ENCODE data around the gene NFIA. TPM values are rescaled to one million over a fixed set of nuclear protein-coding genes. Genes with fewer than 3 reads are reported as not detected.

NFIA gene
- total RNA-seq, 1 experiment from 2014 or later: 38.6 TPM

- no peak overlapping the region for H3K4me3 Mint-ChIP-seq (ENCODE audit: low read depth, unreplicated experiment)
- TF ChIP-seq CTCF (IDR thresholded peaks at IDR 0.05; ENCODE audit: unreplicated experiment): no peak
Measured at GRCh38 chr1:61089338-61089737, 7.0 kb downstream of the NFIA start.

GRCh38 chr1:61089741-61090140 lies 7.4 kb downstream of the NFIA start:
- H3K9me3 Mint-ChIP-seq (ENCODE audit: low read depth, unreplicated experiment): no peaks in the 10 kb centered on the region
- peaks cover 15% of the 10 kb centered on the region for H3K36me3 Mint-ChIP-seq (ENCODE audit: insufficient read depth, unreplicated experiment)
- H3K27ac Mint-ChIP-seq (ENCODE audit: unreplicated experiment): peak overlapping the region; percentile 34
- intact Hi-C loops (cut with micrococcal nuclease; ENCODE audit: unreplicated experiment): loop anchor here (5.0 to 10.0 kb wide), 2 partner anchors 135 to 198 kb away; no protein-coding TSS in a partner anchor
- H3K27me3 Mint-ChIP-seq (ENCODE audit: unreplicated experiment): no peaks in the 10 kb centered on the region
- DNase-seq: no peak
- TF ChIP-seq CTCF (IDR thresholded peaks at IDR 0.05; ENCODE audit: unreplicated experiment): no peak
- BruUV-seq (replicated peaks): no TSS peak
- peaks cover 29% of the 10 kb centered on the region for H3K4me1 Mint-ChIP-seq (ENCODE audit: low read depth, unreplicated experiment)
- CTCF ChIA-PET: interaction anchor here (0.6 kb wide), 2 partner anchors 363 to 669 kb away, joined by 4 to 6 read pairs; no protein-coding TSS in a partner anchor
- H3K4me3 Mint-ChIP-seq (ENCODE audit: low read depth, unreplicated experiment): no peak overlapping the region

More at GRCh38 chr1:61089338-61089737, 7.0 kb downstream of the NFIA start:
- DNase-seq: no peak
- peaks cover 15% of the 10 kb centered on the region for H3K36me3 Mint-ChIP-seq (ENCODE audit: insufficient read depth, unreplicated experiment)
- H3K4me1 Mint-ChIP-seq (ENCODE audit: low read depth, unreplicated experiment): peaks cover 33% of the 10 kb centered on the region
- no TSS peak for BruUV-seq (replicated peaks)
- peak overlapping the region; percentile 34 for H3K27ac Mint-ChIP-seq (ENCODE audit: unreplicated experiment)
- CTCF ChIA-PET: interaction anchor here (0.6 kb wide), 1 partner anchor 670 kb away, joined by 4 read pairs; no protein-coding TSS in a partner anchor
- H3K27me3 Mint-ChIP-seq (ENCODE audit: unreplicated experiment): no peaks in the 10 kb centered on the region
- intact Hi-C loops (cut with micrococcal nuclease; ENCODE audit: unreplicated experiment): loop anchor here (5.0 to 10.0 kb wide), 2 partner anchors 135 to 198 kb away; no protein-coding TSS in a partner anchor
- H3K9me3 Mint-ChIP-seq (ENCODE audit: low read depth, unreplicated experiment): no peaks in the 10 kb centered on the region

GRCh38 chr1:61090546-61091202 lies 8.3 kb downstream of the NFIA start:
- Mint-ChIP-seq H3K4me3 (ENCODE audit: low read depth, unreplicated experiment) (no peak overlapping the region), H3K27me3 (ENCODE audit: unreplicated experiment) (no peaks in the 10 kb centered on the region), H3K9me3 (ENCODE audit: low read depth, unreplicated experiment) (no peaks in the 10 kb centered on the region), H3K27ac (ENCODE audit: unreplicated experiment) (no peak overlapping the region), H3K36me3 (ENCODE audit: insufficient read depth, unreplicated experiment) (peaks cover 21% of the 10 kb centered on the region), H3K4me1 (ENCODE audit: low read depth, unreplicated experiment) (peaks cover 29% of the 10 kb centered on the region)
- no TSS peak for BruUV-seq (replicated peaks)
- CTCF ChIA-PET: no interaction called here
- intact Hi-C loops (cut with micrococcal nuclease; ENCODE audit: unreplicated experiment): no loop called here
- DNase-seq: no peak
- TF ChIP-seq CTCF (IDR thresholded peaks at IDR 0.05; ENCODE audit: unreplicated experiment): no peak

- Mint-ChIP-seq H3K4me1 (ENCODE audit: low read depth, unreplicated experiment) (peaks cover 29% of the 10 kb centered on the region), H3K9me3 (ENCODE audit: low read depth, unreplicated experiment) (no peaks in the 10 kb centered on the region), H3K4me3 (ENCODE audit: low read depth, unreplicated experiment) (no peak overlapping the region), H3K27ac (ENCODE audit: unreplicated experiment) (no peak overlapping the region), H3K27me3 (ENCODE audit: unreplicated experiment) (no peaks in the 10 kb centered on the region), H3K36me3 (ENCODE audit: insufficient read depth, unreplicated experiment) (peaks cover 21% of the 10 kb centered on the region)
- intact Hi-C loops (cut with micrococcal nuclease; ENCODE audit: unreplicated experiment): no loop called here
- no TSS peak for BruUV-seq (replicated peaks)
- CTCF ChIA-PET: no interaction called here
- no peak for TF ChIP-seq CTCF (IDR thresholded peaks at IDR 0.05; ENCODE audit: unreplicated experiment)
- DNase-seq: no peak
Measured at GRCh38 chr1:61091455-61091854, 9.1 kb downstream of the NFIA start.

Measured in Calu3 (cell line).